Choroid plexus epithelial cell (primary cell): ENCODE data around the gene EGFLAM.

ENCODE experiments used
- DNase-seq: peaks from one replicate; pipeline ENCODE4 v3.0.0-alpha.2; 2010; ENCODE audit warnings: low read depth
- H3K4me3 ChIP-seq: 2 replicates; pipeline ENCODE4 v1.5.1; 2011; ENCODE audit warnings: low read depth, mild to moderate bottlenecking, control low read depth, low read length, moderate library complexity
- TF ChIP-seq, protein P1 (sequence below): conservative IDR thresholded peaks from 2 replicates; pipeline ENCODE4 v1.5.1; 2011; ENCODE audit warnings: low read depth, mild to moderate bottlenecking, control low read depth, inconsistent platforms, low read length, moderate library complexity

Gene EGFLAM

DNA sequence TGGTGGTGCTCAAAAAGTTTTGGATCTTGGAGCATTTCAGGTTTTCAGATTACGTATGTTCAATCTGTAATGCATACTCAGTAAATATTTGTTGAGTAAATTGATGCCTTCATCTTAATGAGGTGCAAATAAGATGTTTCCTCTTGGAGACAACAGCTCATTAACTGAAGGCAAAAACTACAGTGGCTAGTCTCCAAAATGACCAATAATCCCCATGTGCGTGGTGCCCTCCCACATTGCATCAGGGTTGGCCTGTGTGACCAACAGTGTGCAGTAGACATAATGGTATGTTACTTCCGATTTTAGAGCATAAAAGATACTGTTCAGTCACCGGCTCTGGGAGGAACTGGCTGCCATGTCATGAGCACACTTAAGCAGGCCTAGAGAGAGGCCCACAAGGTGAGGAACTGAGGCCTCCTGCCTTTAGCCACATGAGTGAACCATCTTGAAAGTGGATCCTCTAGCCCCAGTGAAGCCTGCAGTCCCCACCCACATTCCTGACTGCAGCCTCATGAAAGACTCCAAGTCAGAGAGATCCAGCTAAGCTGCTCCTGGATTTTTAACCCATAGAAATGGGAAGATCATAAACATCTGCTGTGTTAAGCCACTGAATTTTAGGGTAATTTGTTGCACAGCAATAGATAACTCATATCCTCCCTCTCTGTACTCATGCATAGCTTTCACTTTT is 242.4 kb downstream of the EGFLAM start:
- H3K4me3 ChIP-seq = no peak overlapping the region
- DNase-seq = peak; percentile 69
- TF ChIP-seq, protein P1, sequence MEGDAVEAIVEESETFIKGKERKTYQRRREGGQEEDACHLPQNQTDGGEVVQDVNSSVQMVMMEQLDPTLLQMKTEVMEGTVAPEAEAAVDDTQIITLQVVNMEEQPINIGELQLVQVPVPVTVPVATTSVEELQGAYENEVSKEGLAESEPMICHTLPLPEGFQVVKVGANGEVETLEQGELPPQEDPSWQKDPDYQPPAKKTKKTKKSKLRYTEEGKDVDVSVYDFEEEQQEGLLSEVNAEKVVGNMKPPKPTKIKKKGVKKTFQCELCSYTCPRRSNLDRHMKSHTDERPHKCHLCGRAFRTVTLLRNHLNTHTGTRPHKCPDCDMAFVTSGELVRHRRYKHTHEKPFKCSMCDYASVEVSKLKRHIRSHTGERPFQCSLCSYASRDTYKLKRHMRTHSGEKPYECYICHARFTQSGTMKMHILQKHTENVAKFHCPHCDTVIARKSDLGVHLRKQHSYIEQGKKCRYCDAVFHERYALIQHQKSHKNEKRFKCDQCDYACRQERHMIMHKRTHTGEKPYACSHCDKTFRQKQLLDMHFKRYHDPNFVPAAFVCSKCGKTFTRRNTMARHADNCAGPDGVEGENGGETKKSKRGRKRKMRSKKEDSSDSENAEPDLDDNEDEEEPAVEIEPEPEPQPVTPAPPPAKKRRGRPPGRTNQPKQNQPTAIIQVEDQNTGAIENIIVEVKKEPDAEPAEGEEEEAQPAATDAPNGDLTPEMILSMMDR = no peak

DNA sequence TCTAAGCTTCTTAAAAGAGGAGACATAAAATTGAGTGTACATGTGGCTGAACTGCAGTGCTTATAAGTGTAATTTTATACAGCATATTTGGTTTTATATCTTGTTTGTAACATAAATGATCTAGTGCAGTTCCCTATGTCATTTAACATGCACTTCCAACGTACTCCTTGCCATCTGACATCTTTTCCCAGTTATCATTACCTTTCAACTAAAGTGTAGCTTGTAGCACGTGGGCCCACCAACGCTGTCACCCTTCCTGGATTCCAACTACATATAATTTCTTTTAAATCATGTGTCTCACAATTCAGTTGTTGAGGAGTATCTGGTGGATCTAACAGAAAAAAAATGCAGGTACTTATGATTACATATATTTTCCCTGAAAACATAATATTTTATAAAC is 247.9 kb downstream of the EGFLAM start:
- H3K4me3 ChIP-seq = no peak overlapping the region
- TF ChIP-seq, protein P1 = no peak
- DNase-seq = no peak

DNA sequence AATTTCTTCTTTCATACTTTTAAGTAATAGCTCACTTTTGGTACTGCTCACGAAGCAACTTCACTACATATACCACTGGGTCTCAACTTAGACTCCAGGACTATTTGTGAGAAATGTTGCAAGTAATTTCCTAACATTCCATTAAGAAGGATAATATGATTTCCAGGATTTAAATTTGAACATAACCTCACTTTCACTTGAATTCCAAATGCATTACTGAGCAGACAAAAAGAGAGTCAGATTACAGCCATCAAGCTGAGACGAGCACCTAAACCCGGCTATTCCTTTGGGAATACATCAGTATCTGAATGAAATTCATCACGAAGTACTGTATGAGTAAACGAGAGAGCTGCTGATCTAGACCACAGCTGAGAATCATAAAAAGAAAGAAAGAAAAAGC is 250.8 kb downstream of the EGFLAM start:
- TF ChIP-seq, protein P1 = no peak
- peak; percentile 89 for DNase-seq
- H3K4me3 ChIP-seq = no peak overlapping the region
